RKO (cell line): ENCODE data around the gene ZDHHC1.
A peak's percentile ranks its signal among the peaks of the same experiment; 100 is the strongest.
"Not testable (repeated sequence)": the region's sequence is repeated elsewhere in the genome, so short reads cannot be mapped to it uniquely, and the experiment has no call there.

ENCODE experiments used
- DNase-seq: peaks from one replicate; pipeline ENCODE4 v3.0.0-alpha.2; 2016; ENCODE audit warnings: low spot score

The ZDHHC1 gene

GRCh38 chr16:67394155-67395104, 21.8 kb downstream of the ZDHHC1 start:
- no peak for DNase-seq

GRCh38 chr16:67393788-67394154, 22.5 kb downstream of the ZDHHC1 start:
- no peak for DNase-seq

GRCh38 chr16:67393111-67393787, 23.0 kb downstream of the ZDHHC1 start, which contains the start of gene TPPP3:
TSS of gene TPPP3 (minus strand) at chr16:67393498. CDS start at chr16:67391111, 2,387 bp downstream.
- no peak for DNase-seq

GRCh38 chr16:67392301-67393059, 23.8 kb downstream of the ZDHHC1 start:
- no peak for DNase-seq

GRCh38 chr16:67391424-67392300, 24.6 kb downstream of the ZDHHC1 start:
- no peak for DNase-seq

- no peak for DNase-seq
These were observed 25.4 kb downstream of the ZDHHC1 start for GRCh38 chr16:67390816-67391423.

GRCh38 chr16:67389911-67390815, 26.1 kb downstream of the ZDHHC1 start:
- DNase-seq = no peak

GRCh38 chr16:67388591-67388990, 27.7 kb downstream of the ZDHHC1 start:
- DNase-seq = no peak

- no peak for DNase-seq
These were observed 28.1 kb downstream of the ZDHHC1 start for GRCh38 chr16:67388191-67388590.

- DNase-seq = no peak
These were observed 28.7 kb downstream of the ZDHHC1 start for GRCh38 chr16:67387479-67388079.

- DNase-seq = no peak
These were observed 29.3 kb downstream of the ZDHHC1 start for GRCh38 chr16:67386861-67387455.

- DNase-seq = no peak
These were observed 31.3 kb downstream of the ZDHHC1 start for GRCh38 chr16:67384778-67385510.

- DNase-seq = no peak
These were observed 33.0 kb downstream of the ZDHHC1 start for GRCh38 chr16:67383284-67383683.

- no peak for DNase-seq
These were observed 37.6 kb downstream of the ZDHHC1 start for GRCh38 chr16:67378642-67379041.

- not testable (repeated sequence) for DNase-seq
These were observed 40.3 kb downstream of the ZDHHC1 start for GRCh38 chr16:67376012-67376411.

- DNase-seq = peak; percentile 47
These were observed 43.6 kb downstream of the ZDHHC1 start for GRCh38 chr16:67372664-67373063.

GRCh38 chr16:67370661-67371060, 45.6 kb downstream of the ZDHHC1 start:
- no peak for DNase-seq

GRCh38 chr16:67364600-67365235, 51.6 kb downstream of the ZDHHC1 start:
- DNase-seq = no peak
